ENCODE results near the gene DYNC2H1. TPM values are rescaled to one million over a fixed set of nuclear protein-coding genes. Genes with fewer than 3 reads are reported as not detected.

The DYNC2H1 gene
- 8.1 and 11.1 TPM in 2 replicates for total RNA-seq

GRCh38 chr11:103108933-103109817 lies at the start of gene DYNC2H1:
Gene DYNC2H1, plus strand, starts transcription at chr11:103109426. Its CDS starts 149 bp downstream, at chr11:103109575.

DNA sequence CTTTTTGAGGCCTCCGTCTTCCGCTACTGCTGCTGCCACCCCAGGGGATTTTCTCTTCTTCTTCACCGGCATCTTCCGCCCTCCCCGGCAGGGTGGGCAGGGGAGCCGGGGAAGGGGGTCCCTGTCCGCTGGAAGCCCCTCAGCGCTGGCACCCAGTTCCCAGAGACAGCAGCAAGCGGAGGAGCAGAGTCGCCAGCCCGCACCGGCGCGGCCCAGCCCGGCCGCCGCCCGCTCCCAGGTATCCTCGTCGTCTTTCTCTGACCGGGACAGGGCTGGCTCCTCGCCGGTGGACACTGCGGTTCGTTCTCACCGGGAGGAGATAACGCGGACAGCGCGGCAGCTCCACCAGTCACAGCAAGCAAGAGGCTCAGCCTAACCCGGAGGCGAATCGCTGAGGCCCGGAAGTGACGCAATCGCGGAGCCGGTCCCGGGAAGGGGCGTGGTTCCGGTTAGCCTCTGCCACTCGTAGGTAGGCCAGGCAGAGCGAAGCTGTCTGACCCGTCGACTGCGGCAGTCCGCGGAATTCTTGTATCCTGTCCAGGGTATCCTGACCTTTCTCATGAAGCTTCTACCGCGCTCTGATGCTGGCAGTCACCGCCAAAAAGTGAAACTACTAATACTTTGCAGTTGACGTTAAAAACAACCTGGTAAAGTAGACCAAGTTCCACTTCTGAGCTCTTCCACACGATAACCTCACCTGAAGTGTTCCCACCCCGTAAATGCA lies 17.3 kb upstream of the DYNC2H1 start, which contains the start of gene DCUN1D5:
Gene DCUN1D5 (minus strand): TSS at position 360 of the 724 bp plus-strand sequence. CDS start 288 bp downstream, at position 72.

Other genes with a start within 250 kb of the DYNC2H1 start
- gene MMP12, start 234.4 kb upstream of the DYNC2H1 start, total RNA-seq: not detected in 2 replicates
- not detected in 2 replicates for gene MMP13, start 153.7 kb upstream of the DYNC2H1 start, total RNA-seq
- gene DCUN1D5, start 17.3 kb upstream of the DYNC2H1 start, total RNA-seq: 99.0 and 104 TPM in 2 replicates

All from bronchus fibroblast of lung (primary cell).